Natural killer cell (primary cell): Measurements from ENCODE around the gene CYFIP2. TPM values are rescaled to one million over a fixed set of nuclear protein-coding genes. Genes with fewer than 3 reads are reported as not detected.

Experiments used
- ATAC-seq, 3 donors: fragments of 150-1000 bp in 2 of 3; fragments of 200-7000 bp in 1 of 3; cut with Tn5 transposase; 1 replicate in 1 of 3; 2 replicates in 2 of 3; pipeline ENCODE4 v1.10.0; 2021; ENCODE audit warnings: mild to moderate bottlenecking in 2 of 3, moderate library complexity in 2 of 3
- DNase-seq, 2 donors: peaks; one replicate each; pipeline versions ENCODE4 v3.0.0 to v3.0.0-alpha.2; 2013 to 2021; ENCODE audit warnings: mixed read lengths in 1 of 2
- H3K27ac ChIP-seq: one replicate; pipeline ENCODE4 v1.5.1; 2013; ENCODE audit warnings: mild to moderate bottlenecking, low read length
- H3K27me3 ChIP-seq: one replicate; pipeline ENCODE4 v1.6.1; 2013; ENCODE audit warnings: low read length; ENCODE audit not compliant: control insufficient read depth, insufficient read depth
- H3K36me3 ChIP-seq: one replicate; pipeline ENCODE4 v1.6.1; 2013; ENCODE audit warnings: low read length; ENCODE audit not compliant: control insufficient read depth, insufficient read depth
- H3K4me1 ChIP-seq: one replicate; pipeline ENCODE4 v1.6.1; 2013; ENCODE audit warnings: low read length; ENCODE audit not compliant: control insufficient read depth, insufficient read depth
- H3K4me3 ChIP-seq: one replicate; pipeline ENCODE4 v1.5.1; 2013; ENCODE audit warnings: low read length
- H3K9me3 ChIP-seq: one replicate; pipeline ENCODE4 v1.6.1; 2013; ENCODE audit warnings: low read length; ENCODE audit not compliant: control insufficient read depth, insufficient read depth
- H3K27ac Mint-ChIP-seq, 2 donors: one replicate each; pipeline ENCODE4 v1.8.0; 2022; ENCODE audit warnings: mild to moderate bottlenecking in 2 of 2, mixed read lengths in 2 of 2, moderate library complexity in 1 of 2
- H3K27me3 Mint-ChIP-seq, 2 donors: one replicate each; pipeline ENCODE4 v1.8.0; 2022; ENCODE audit warnings: low read depth in 2 of 2, mixed read lengths in 2 of 2
- H3K36me3 Mint-ChIP-seq: one replicate; pipeline ENCODE4 v1.8.0; 2022; ENCODE audit warnings: mixed read lengths
- H3K4me1 Mint-ChIP-seq, 2 donors: one replicate each; pipeline ENCODE4 v1.8.0; 2022; ENCODE audit warnings: mixed read lengths in 2 of 2
- H3K4me3 Mint-ChIP-seq: one replicate; pipeline ENCODE4 v1.8.0; 2022; ENCODE audit warnings: mild to moderate bottlenecking, moderate library complexity, mixed read lengths
- H3K9me3 Mint-ChIP-seq, 2 donors: one replicate each; pipeline ENCODE4 v1.8.0; 2022; ENCODE audit warnings: mixed read lengths in 2 of 2
- WGBS: methylation state at CpG from one replicate; pipeline ENCODE4 v1.1.7; 2013; ENCODE audit warnings: missing lambda C conversion rate; ENCODE audit not compliant: insufficient coverage; 5-methylcytosine and 5-hydroxymethylcytosine counted together
- intact Hi-C: fragments of 100-400 bp; cut with micrococcal nuclease; formaldehyde crosslinking; loops from one replicate; pipeline ENCODE4 v1.14.2; 2022
- total RNA-seq, 4 donors: library from RNA; stranded (reverse); fragments of 120-200 nt in 1 of 4; gene quantifications; one replicate each; pipeline versions ENCODE4 v1.2.3 to v1.2.4, GENCODE V29; 2013 to 2022
- TF ChIP-seq, protein P1 (sequence below): fragments of 200-600 bp; IDR thresholded peaks from one replicate; pipeline ENCODE4 v1.8.0; 2022; ENCODE audit warnings: antibody characterized with exemption

The CYFIP2 gene
- total RNA-seq, 3 donors from 2014 or later (not counting 1 experiment from before 2014, with no cell fraction given), result 464 to 542 (median 532) TPM

DNA sequence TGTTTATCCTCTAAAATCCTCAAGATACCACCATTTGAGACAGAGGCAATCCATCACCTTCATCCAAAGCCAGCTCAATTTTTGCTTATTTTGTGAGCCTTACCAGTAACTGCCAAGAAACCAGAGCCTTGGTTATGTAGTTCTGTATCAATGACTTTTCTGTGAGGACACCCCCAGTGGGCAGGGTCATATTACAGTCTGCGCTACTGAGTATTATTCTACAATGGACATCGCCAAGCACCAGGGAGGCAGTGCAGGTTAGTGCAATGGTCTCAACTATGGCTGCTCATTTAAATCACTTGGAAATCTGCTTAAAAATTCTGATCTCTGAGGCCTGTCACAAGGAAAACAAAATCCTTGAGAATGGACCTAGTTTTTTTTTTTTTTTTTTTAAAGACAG, 103.6 kb downstream of the CYFIP2 start:
- H3K9me3 Mint-ChIP-seq, result no peaks in the 10 kb centered on the region
- no peak overlapping the region for H3K4me3 ChIP-seq
- H3K4me1 ChIP-seq, result no peaks in the 10 kb centered on the region
- H3K27me3 ChIP-seq, result no peaks in the 10 kb centered on the region
- peaks cover 89% of the 10 kb centered on the region for H3K36me3 ChIP-seq
- intact Hi-C loops, result no loop called here
- ATAC-seq (no peak), DNase-seq (no peak)
- H3K4me3 Mint-ChIP-seq, result no peak overlapping the region
- peak overlapping the region in 1 of 2 donors; percentile 16 for H3K27ac Mint-ChIP-seq
- H3K27me3 Mint-ChIP-seq, result no peaks in the 10 kb centered on the region
- no peak overlapping the region for H3K27ac ChIP-seq
- H3K9me3 ChIP-seq, result no peaks in the 10 kb centered on the region
- TF ChIP-seq, protein P1, sequence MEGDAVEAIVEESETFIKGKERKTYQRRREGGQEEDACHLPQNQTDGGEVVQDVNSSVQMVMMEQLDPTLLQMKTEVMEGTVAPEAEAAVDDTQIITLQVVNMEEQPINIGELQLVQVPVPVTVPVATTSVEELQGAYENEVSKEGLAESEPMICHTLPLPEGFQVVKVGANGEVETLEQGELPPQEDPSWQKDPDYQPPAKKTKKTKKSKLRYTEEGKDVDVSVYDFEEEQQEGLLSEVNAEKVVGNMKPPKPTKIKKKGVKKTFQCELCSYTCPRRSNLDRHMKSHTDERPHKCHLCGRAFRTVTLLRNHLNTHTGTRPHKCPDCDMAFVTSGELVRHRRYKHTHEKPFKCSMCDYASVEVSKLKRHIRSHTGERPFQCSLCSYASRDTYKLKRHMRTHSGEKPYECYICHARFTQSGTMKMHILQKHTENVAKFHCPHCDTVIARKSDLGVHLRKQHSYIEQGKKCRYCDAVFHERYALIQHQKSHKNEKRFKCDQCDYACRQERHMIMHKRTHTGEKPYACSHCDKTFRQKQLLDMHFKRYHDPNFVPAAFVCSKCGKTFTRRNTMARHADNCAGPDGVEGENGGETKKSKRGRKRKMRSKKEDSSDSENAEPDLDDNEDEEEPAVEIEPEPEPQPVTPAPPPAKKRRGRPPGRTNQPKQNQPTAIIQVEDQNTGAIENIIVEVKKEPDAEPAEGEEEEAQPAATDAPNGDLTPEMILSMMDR, result no peak
- peaks cover 33% of the 10 kb centered on the region for H3K36me3 Mint-ChIP-seq
- peaks cover 20 to 35% of the 10 kb centered on the region in 2 donors for H3K4me1 Mint-ChIP-seq
- 98% methylated on average over 2 of the region's 2 CpGs for WGBS

DNA sequence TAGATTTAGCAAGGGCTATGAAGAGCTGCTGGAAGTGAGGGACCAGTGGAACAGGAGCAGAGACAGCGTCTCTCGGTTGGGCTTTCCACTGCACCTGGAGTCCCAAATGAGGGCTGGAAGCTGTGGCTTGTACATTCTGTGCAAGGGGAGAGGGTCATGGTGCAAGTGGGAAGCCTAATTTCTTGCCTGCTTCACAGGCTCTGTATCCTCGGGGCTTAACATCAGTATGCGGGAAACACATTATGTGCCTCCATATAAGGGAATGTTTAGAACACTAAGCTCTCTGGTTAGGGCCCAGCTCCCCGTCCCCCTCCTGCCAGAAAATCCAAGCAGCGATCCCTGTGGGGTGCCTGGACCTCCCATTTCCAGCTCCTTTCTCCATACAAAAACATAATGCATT, 105.0 kb downstream of the CYFIP2 start:
- intact Hi-C loops, result no loop called here
- DNase-seq (no peak), ATAC-seq (no peak)
- H3K27me3 ChIP-seq, result no peaks in the 10 kb centered on the region
- H3K36me3 ChIP-seq, result peaks cover 89% of the 10 kb centered on the region
- peaks cover 17 to 35% of the 10 kb centered on the region in 2 donors for H3K4me1 Mint-ChIP-seq
- no peak overlapping the region for H3K27ac ChIP-seq
- no peaks in the 10 kb centered on the region for H3K9me3 Mint-ChIP-seq
- no peak overlapping the region for H3K4me3 ChIP-seq
- no peak overlapping the region for H3K4me3 Mint-ChIP-seq
- H3K27ac Mint-ChIP-seq, result peak overlapping the region; percentile 23 to 48
- WGBS, result 95% methylated on average over 5 of the region's 6 CpGs
- no peaks in the 10 kb centered on the region for H3K27me3 Mint-ChIP-seq
- H3K4me1 ChIP-seq, result no peaks in the 10 kb centered on the region
- TF ChIP-seq, protein P1, result no peak
- H3K36me3 Mint-ChIP-seq, result peaks cover 21% of the 10 kb centered on the region
- H3K9me3 ChIP-seq, result no peaks in the 10 kb centered on the region

DNA sequence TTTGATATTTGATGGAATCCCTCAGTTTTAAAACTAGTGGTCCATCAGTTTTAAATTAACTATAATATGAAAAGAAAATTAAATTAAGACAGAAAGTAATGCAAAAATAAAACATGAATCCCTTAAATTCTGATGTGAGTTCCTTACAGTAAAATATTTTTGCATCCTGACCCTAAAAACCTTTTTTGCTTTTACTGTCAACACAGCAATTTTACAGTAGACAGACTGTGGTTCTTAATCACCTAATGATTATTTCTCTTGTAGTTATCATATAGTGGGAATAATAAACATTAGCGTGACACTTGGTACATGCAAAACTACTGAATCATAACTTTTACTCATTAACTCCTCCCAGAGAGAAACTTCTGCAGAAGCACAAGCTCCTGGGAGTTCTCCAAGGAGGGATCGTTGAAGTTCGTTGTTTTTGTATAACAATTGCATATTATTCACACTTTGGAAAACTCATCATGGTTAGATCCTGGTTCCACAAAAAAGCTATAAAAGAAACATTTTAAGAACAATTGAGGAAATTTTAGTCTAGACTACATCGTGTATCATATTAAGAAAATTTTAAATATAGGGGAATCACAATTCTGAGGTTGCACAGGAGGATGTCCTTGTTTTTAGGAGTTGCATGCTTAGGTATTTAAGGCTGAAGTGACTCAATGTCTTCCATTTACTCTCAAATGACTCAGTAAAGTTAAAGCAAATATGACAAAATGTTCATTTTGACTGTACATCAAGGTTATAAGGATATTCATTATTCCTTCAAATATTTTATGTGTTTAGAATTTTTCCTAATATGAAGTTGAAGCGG, 105.9 kb downstream of the CYFIP2 start:
- peaks cover 21% of the 10 kb centered on the region for H3K36me3 Mint-ChIP-seq

More for the DNA sequence above, 105.9 kb downstream of the CYFIP2 start:
- H3K27me3 ChIP-seq, result no peaks in the 10 kb centered on the region
- Mint-ChIP-seq H3K4me3 (no peak overlapping the region), H3K27ac (peak overlapping the region; percentile 21 to 37), H3K27me3 (no peaks in the 10 kb centered on the region), H3K4me1 (peaks cover 15 to 37% of the 10 kb centered on the region in 2 donors), H3K9me3 (no peaks in the 10 kb centered on the region)
- DNase-seq, result no peak
- TF ChIP-seq, protein P1, result no peak
- WGBS, result 96% methylated on average over 4 of the region's 5 CpGs
- intact Hi-C loops, result no loop called here
- H3K4me1 ChIP-seq, result no peaks in the 10 kb centered on the region
- peaks cover 89% of the 10 kb centered on the region for H3K36me3 ChIP-seq
- no peak for ATAC-seq
- H3K9me3 ChIP-seq, result no peaks in the 10 kb centered on the region
- no peak overlapping the region for H3K4me3 ChIP-seq
- no peak overlapping the region for H3K27ac ChIP-seq
